ENCODE measurements around the gene ELOVL4. TPM values are rescaled to one million over a fixed set of nuclear protein-coding genes. Genes with fewer than 3 reads are reported as not detected.

ELOVL4 gene
- total and polyA plus RNA-seq, 2 experiments from 2014 or later = 4.7 to 6.5 TPM

GRCh38 chr6:79927758-79928157 lies 19.6 kb downstream of the ELOVL4 start:
- Histone ChIP-seq H3K4me2 (no peak overlapping the region), H3K36me3 (replicated peaks; ENCODE audit: insufficient read depth, low read depth) (no peaks in the 10 kb centered on the region), H3K9me2 (replicated peaks; ENCODE audit: insufficient read depth) (no peaks in the 10 kb centered on the region), H2AFZ (no peak overlapping the region), H3K79me2 (no peaks in the 10 kb centered on the region), H4K20me1 (ENCODE audit: insufficient read depth, poor library complexity, severe bottlenecking) (no peaks in the 10 kb centered on the region), H3K4me3 (no peak overlapping the region), H3K27ac (no peak overlapping the region), H3K9me3 (ENCODE audit: low read depth) (no peaks in the 10 kb centered on the region), H3K4me1 (ENCODE audit: insufficient read depth) (no peaks in the 10 kb centered on the region), H3K27me3 (no peaks in the 10 kb centered on the region)
- WGBS (ENCODE audit: low lambda C conversion rate, missing lambda C conversion rate) = 33% methylated on average over 3 of the region's 3 CpGs
- TF ChIP-seq CTCF (IDR thresholded peaks at IDR 0.05; ENCODE audit: poor library complexity) (no peak), EZH2 (IDR thresholded peaks at IDR 0.05; ENCODE audit: borderline replicate concordance) (no peak), EZH2phosphoT487 (IDR thresholded peaks at IDR 0.05; ENCODE audit: low read depth, severe bottlenecking, unreplicated experiment) (no peak)
- DNase-seq (ENCODE audit: low spot score) = no peak

DNA sequence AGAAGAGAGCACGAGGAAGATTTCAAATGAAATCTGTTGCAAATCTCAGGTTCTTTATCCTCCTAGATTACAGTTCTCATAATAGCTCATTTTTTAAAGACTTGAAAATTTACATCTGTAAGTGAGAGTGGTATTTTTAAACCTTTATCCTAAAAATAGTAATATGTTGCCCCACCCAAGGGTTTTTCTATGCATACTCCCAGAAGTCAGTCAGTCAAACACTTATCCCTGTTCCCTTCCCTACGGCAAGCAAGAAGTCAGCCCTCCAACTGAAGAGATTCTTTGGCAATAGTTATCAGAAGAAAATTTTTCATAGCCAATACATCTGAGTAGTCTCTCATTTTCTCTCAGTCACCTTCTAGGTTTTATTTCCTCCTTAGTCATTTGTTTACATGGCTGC lies 24.1 kb downstream of the ELOVL4 start:
- no peaks in the 10 kb centered on the region for H3K9me2 ChIP-seq (replicated peaks; ENCODE audit: insufficient read depth)
- no peaks in the 10 kb centered on the region for H3K4me1 ChIP-seq (ENCODE audit: insufficient read depth)
- no peak overlapping the region for H3K4me3 ChIP-seq
- H3K9me3 ChIP-seq (ENCODE audit: low read depth) = no peaks in the 10 kb centered on the region
- TF ChIP-seq CTCF (IDR thresholded peaks at IDR 0.05; ENCODE audit: poor library complexity) = no peak
- no peak for TF ChIP-seq EZH2 (IDR thresholded peaks at IDR 0.05; ENCODE audit: borderline replicate concordance)
- no peak for TF ChIP-seq EZH2phosphoT487 (IDR thresholded peaks at IDR 0.05; ENCODE audit: low read depth, severe bottlenecking, unreplicated experiment)
- H3K4me2 ChIP-seq = no peak overlapping the region
- no peak overlapping the region for H3K27ac ChIP-seq
- H4K20me1 ChIP-seq (ENCODE audit: insufficient read depth, poor library complexity, severe bottlenecking) = no peaks in the 10 kb centered on the region
- DNase-seq (ENCODE audit: low spot score) = no peak
- H3K27me3 ChIP-seq = no peaks in the 10 kb centered on the region
- no peaks in the 10 kb centered on the region for H3K36me3 ChIP-seq (replicated peaks; ENCODE audit: insufficient read depth, low read depth)
- H3K79me2 ChIP-seq = no peaks in the 10 kb centered on the region
- whole genome bisulfite sequencing (ENCODE audit: low lambda C conversion rate, missing lambda C conversion rate) = 92% methylated on average over 2 of the region's 2 CpGs
- H2AFZ ChIP-seq = no peak overlapping the region

GRCh38 chr6:79922018-79922417 lies 25.3 kb downstream of the ELOVL4 start:
- Histone ChIP-seq H3K27ac (no peak overlapping the region), H3K9me2 (replicated peaks; ENCODE audit: insufficient read depth) (no peaks in the 10 kb centered on the region), H3K27me3 (no peaks in the 10 kb centered on the region), H3K4me3 (no peak overlapping the region), H2AFZ (no peak overlapping the region), H3K79me2 (no peaks in the 10 kb centered on the region), H4K20me1 (ENCODE audit: insufficient read depth, poor library complexity, severe bottlenecking) (no peaks in the 10 kb centered on the region), H3K9me3 (ENCODE audit: low read depth) (no peaks in the 10 kb centered on the region), H3K36me3 (replicated peaks; ENCODE audit: insufficient read depth, low read depth) (no peaks in the 10 kb centered on the region), H3K4me2 (no peak overlapping the region), H3K4me1 (ENCODE audit: insufficient read depth) (no peaks in the 10 kb centered on the region)
- TF ChIP-seq EZH2phosphoT487 (IDR thresholded peaks at IDR 0.05; ENCODE audit: low read depth, severe bottlenecking, unreplicated experiment) (no peak), EZH2 (IDR thresholded peaks at IDR 0.05; ENCODE audit: borderline replicate concordance) (no peak), CTCF (IDR thresholded peaks at IDR 0.05; ENCODE audit: poor library complexity) (no peak)
- no peak for DNase-seq (ENCODE audit: low spot score)
- WGBS (ENCODE audit: low lambda C conversion rate, missing lambda C conversion rate) = 82% methylated on average over 1 of the region's 1 CpG

DNA sequence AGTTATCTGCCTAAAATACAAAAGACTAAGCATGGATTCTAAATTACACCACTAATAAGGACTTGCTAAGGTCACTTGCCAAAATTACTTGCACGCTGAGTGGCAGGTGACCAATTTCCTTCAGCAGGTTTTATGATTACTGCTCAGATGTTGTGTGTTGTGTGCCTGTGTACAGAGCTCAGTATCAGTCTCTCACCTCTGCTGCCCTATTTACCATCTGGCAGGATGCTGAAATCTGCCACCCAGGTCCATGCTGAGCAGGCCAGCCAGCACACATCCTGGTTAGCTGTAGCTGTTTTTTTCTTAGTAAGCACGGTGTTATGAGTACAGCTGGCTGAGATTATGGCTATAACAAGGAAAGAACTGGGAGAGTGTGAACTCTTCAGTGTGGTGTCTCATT lies 34.0 kb downstream of the ELOVL4 start:
- H3K79me2 ChIP-seq = no peaks in the 10 kb centered on the region
- WGBS (ENCODE audit: low lambda C conversion rate, missing lambda C conversion rate) = 70% methylated on average over 2 of the region's 2 CpGs
- H3K4me1 ChIP-seq (ENCODE audit: insufficient read depth) = no peaks in the 10 kb centered on the region
- no peaks in the 10 kb centered on the region for H3K27me3 ChIP-seq
- H2AFZ ChIP-seq = no peak overlapping the region
- no peaks in the 10 kb centered on the region for H3K36me3 ChIP-seq (replicated peaks; ENCODE audit: insufficient read depth, low read depth)
- no peak for DNase-seq (ENCODE audit: low spot score)
- H3K4me3 ChIP-seq = no peak overlapping the region
- no peak overlapping the region for H3K4me2 ChIP-seq
- H4K20me1 ChIP-seq (ENCODE audit: insufficient read depth, poor library complexity, severe bottlenecking) = no peaks in the 10 kb centered on the region
- H3K9me2 ChIP-seq (replicated peaks; ENCODE audit: insufficient read depth) = no peaks in the 10 kb centered on the region
- H3K27ac ChIP-seq = no peak overlapping the region
- H3K9me3 ChIP-seq (ENCODE audit: low read depth) = no peaks in the 10 kb centered on the region
- TF ChIP-seq EZH2phosphoT487 (IDR thresholded peaks at IDR 0.05; ENCODE audit: low read depth, severe bottlenecking, unreplicated experiment) (no peak), CTCF (IDR thresholded peaks at IDR 0.05; ENCODE audit: poor library complexity) (no peak), EZH2 (IDR thresholded peaks at IDR 0.05; ENCODE audit: borderline replicate concordance) (no peak)

Measured in hepatocyte (in vitro differentiated cells).